ENCODE data around the gene EGR2. TPM values are rescaled to one million over a fixed set of nuclear protein-coding genes. Genes with fewer than 3 reads are reported as not detected.

EGR2 gene
- polyA plus RNA-seq, 1 donor = 2.1 TPM

- H3K4me1 ChIP-seq (ENCODE audit: control insufficient read depth, insufficient read depth, low read length) = peaks cover 1% of the 10 kb centered on the region
- no peaks in the 10 kb centered on the region for H3K9me3 ChIP-seq (ENCODE audit: control insufficient read depth, low read depth, low read length)
- DNase-seq = no peak
- H3K36me3 ChIP-seq (ENCODE audit: control insufficient read depth, insufficient read depth, low read length) = no peaks in the 10 kb centered on the region
- H3K27me3 ChIP-seq (ENCODE audit: control insufficient read depth, insufficient read depth, low read length) = no peaks in the 10 kb centered on the region
- H3K27ac ChIP-seq (ENCODE audit: low read length) = no peak overlapping the region
- WGBS (ENCODE audit: insufficient coverage, low lambda C conversion rate) = 57% methylated on average over 2 of the region's 7 CpGs
- no peak overlapping the region for H3K4me3 ChIP-seq (ENCODE audit: low read length)
Observed at GRCh38 chr10:62772186-62772974, 43.8 kb downstream of the EGR2 start.

- no peak overlapping the region for H3K27ac ChIP-seq (ENCODE audit: low read length)
- H3K27me3 ChIP-seq (ENCODE audit: control insufficient read depth, insufficient read depth, low read length) = no peaks in the 10 kb centered on the region
- no peaks in the 10 kb centered on the region for H3K9me3 ChIP-seq (ENCODE audit: control insufficient read depth, low read depth, low read length)
- no CpG with 5 or more reads among the region's 1 CpG for WGBS (ENCODE audit: insufficient coverage, low lambda C conversion rate)
- H3K4me3 ChIP-seq (ENCODE audit: low read length) = no peak overlapping the region
- peaks cover 15% of the 10 kb centered on the region for H3K4me1 ChIP-seq (ENCODE audit: control insufficient read depth, insufficient read depth, low read length)
- no peaks in the 10 kb centered on the region for H3K36me3 ChIP-seq (ENCODE audit: control insufficient read depth, insufficient read depth, low read length)
- no peak for DNase-seq
Observed at GRCh38 chr10:62769574-62770242, 46.5 kb downstream of the EGR2 start.

GRCh38 chr10:62766386-62766785, 49.8 kb downstream of the EGR2 start:
- WGBS (ENCODE audit: insufficient coverage, low lambda C conversion rate) = no CpG with 5 or more reads among the region's 3 CpGs
- DNase-seq = peak; percentile 95 to 97
- no peaks in the 10 kb centered on the region for H3K27me3 ChIP-seq (ENCODE audit: control insufficient read depth, insufficient read depth, low read length)
- peaks cover 22% of the 10 kb centered on the region for H3K4me1 ChIP-seq (ENCODE audit: control insufficient read depth, insufficient read depth, low read length)
- no peak overlapping the region for H3K4me3 ChIP-seq (ENCODE audit: low read length)
- peak overlapping the region; percentile 29 for H3K27ac ChIP-seq (ENCODE audit: low read length)
- H3K9me3 ChIP-seq (ENCODE audit: control insufficient read depth, low read depth, low read length) = no peaks in the 10 kb centered on the region
- H3K36me3 ChIP-seq (ENCODE audit: control insufficient read depth, insufficient read depth, low read length) = no peaks in the 10 kb centered on the region

- no peak for DNase-seq
- Histone ChIP-seq H3K27ac (ENCODE audit: low read length) (peak overlapping the region; percentile 9), H3K4me1 (ENCODE audit: control insufficient read depth, insufficient read depth, low read length) (peaks cover 24% of the 10 kb centered on the region), H3K9me3 (ENCODE audit: control insufficient read depth, low read depth, low read length) (no peaks in the 10 kb centered on the region), H3K36me3 (ENCODE audit: control insufficient read depth, insufficient read depth, low read length) (no peaks in the 10 kb centered on the region), H3K4me3 (ENCODE audit: low read length) (no peak overlapping the region), H3K27me3 (ENCODE audit: control insufficient read depth, insufficient read depth, low read length) (no peaks in the 10 kb centered on the region)
- WGBS (ENCODE audit: insufficient coverage, low lambda C conversion rate) = 63% methylated on average over 1 of the region's 2 CpGs
Observed at GRCh38 chr10:62765726-62766125, 50.4 kb downstream of the EGR2 start.

GRCh38 chr10:62764011-62764410, 52.2 kb downstream of the EGR2 start:
- H3K27ac ChIP-seq (ENCODE audit: low read length) = no peak overlapping the region
- H3K4me3 ChIP-seq (ENCODE audit: low read length) = no peak overlapping the region
- DNase-seq = no peak
- WGBS (ENCODE audit: insufficient coverage, low lambda C conversion rate) = no CpG with 5 or more reads among the region's 4 CpGs
- no peaks in the 10 kb centered on the region for H3K27me3 ChIP-seq (ENCODE audit: control insufficient read depth, insufficient read depth, low read length)
- H3K4me1 ChIP-seq (ENCODE audit: control insufficient read depth, insufficient read depth, low read length) = peaks cover 24% of the 10 kb centered on the region
- H3K36me3 ChIP-seq (ENCODE audit: control insufficient read depth, insufficient read depth, low read length) = no peaks in the 10 kb centered on the region
- no peaks in the 10 kb centered on the region for H3K9me3 ChIP-seq (ENCODE audit: control insufficient read depth, low read depth, low read length)

- H3K27me3 ChIP-seq (ENCODE audit: control insufficient read depth, insufficient read depth, low read length) = no peaks in the 10 kb centered on the region
- WGBS (ENCODE audit: insufficient coverage, low lambda C conversion rate) = no CpG with 5 or more reads among the region's 4 CpGs
- H3K4me3 ChIP-seq (ENCODE audit: low read length) = no peak overlapping the region
- H3K27ac ChIP-seq (ENCODE audit: low read length) = no peak overlapping the region
- H3K36me3 ChIP-seq (ENCODE audit: control insufficient read depth, insufficient read depth, low read length) = no peaks in the 10 kb centered on the region
- no peak for DNase-seq
- H3K4me1 ChIP-seq (ENCODE audit: control insufficient read depth, insufficient read depth, low read length) = peaks cover 24% of the 10 kb centered on the region
- no peaks in the 10 kb centered on the region for H3K9me3 ChIP-seq (ENCODE audit: control insufficient read depth, low read depth, low read length)
Observed at GRCh38 chr10:62763155-62763554, 53.0 kb downstream of the EGR2 start.

Other genes with a start within 250 kb of the EGR2 start
- gene ADO, start 11.6 kb downstream of the EGR2 start, polyA plus RNA-seq = 21.1 TPM

Data from large intestine (tissue), 3 donors.